ENCODE measurements around the gene SEC14L6. TPM values are rescaled to one million over a fixed set of nuclear protein-coding genes. Genes with fewer than 3 reads are reported as not detected.

The SEC14L6 gene
- total RNA-seq, 2 donors from 2014 or later, result 1.6 to 2.1 TPM

DNA sequence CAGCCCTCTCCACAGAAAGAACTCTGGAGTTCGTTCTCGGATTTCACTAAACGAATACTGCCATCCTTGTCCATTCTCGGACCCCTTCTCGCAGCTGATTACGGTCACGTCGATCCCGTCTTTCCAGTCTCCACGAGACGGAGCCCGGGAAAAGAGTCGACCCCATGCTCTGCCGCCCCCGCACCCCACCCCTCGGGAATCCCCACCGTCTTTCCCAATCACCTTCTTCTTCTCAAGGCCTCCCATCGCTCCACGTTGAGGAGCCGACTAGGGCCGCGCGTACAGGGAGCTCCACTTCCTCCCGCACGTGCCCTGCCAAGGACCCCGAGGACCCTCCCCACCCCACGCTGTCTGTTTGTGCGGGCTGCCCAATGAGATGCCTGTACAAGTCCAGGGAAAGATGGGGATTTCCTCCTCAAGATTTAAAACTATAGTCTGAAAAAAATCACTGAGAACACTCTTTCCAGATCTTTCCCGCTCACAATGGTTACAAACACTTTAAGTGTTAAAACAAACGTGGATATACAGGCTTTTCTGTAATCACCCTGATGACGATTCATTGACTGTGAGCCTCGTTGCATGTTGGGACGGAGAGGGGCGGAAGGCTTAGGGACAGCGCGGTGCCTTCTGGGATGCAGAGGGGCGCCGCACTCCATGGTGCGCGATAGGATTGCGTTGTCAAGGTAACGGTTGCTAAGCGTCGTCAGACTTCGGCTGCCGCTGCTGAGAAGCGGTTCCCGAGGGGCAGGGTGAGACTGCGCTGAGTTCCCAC lies 45.2 kb upstream of the SEC14L6 start, which contains the start of gene PES1:
TSS of gene PES1 (minus strand) at position 323 of the 772 bp plus-strand sequence. CDS start at position 246, 77 bp downstream.
- peak within 1 kb of the TSS; percentile 97 for H3K27ac ChIP-seq (ENCODE audit: low read depth, low read length)
- DNase-seq, result peak; percentile 97
- H3K4me1 Mint-ChIP-seq, result peaks cover 7% of the 10 kb centered on the region

DNA sequence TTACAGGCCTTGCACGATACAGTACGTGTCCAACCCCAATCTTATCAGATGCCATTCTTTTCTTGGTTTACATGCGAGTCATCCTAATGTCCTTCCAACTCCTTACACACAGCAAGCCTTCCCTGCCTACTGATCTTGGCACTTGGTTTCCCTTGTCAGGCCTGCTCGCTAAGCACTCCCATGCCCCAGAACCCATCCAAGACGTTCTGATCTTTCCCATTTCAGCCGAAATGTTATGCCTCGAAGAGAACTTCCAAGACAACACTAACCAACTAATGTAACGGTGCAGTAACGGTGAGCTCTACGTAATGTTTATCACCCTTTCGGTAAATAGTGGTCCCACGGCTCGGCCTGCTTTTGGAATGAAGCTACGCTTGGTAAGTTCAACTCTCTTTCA lies 44.6 kb upstream of the SEC14L6 start:
- Histone ChIP-seq H3K4me3 (ENCODE audit: low read length) (peak overlapping the region; percentile 99), H3K9me3 (ENCODE audit: control insufficient read depth, low read length) (no peaks in the 10 kb centered on the region), H3K4me1 (ENCODE audit: control insufficient read depth, insufficient read depth, low read length) (no peaks in the 10 kb centered on the region), H3K36me3 (ENCODE audit: control insufficient read depth, insufficient read depth, low read length) (peaks cover 38% of the 10 kb centered on the region), H3K9ac (ENCODE audit: extremely low read depth, low read length, poor library complexity, severe bottlenecking) (peak overlapping the region; percentile 90), H3K27me3 (ENCODE audit: control insufficient read depth, insufficient read depth, low read length, poor library complexity, severe bottlenecking) (peaks cover 20% of the 10 kb centered on the region), H3K27ac (ENCODE audit: low read depth, low read length) (peak overlapping the region; percentile 29)
- Mint-ChIP-seq H3K36me3 (ENCODE audit: low read depth) (peaks cover 30% of the 10 kb centered on the region), H3K4me1 (peaks cover 7% of the 10 kb centered on the region), H3K9me3 (no peaks in the 10 kb centered on the region), H3K27me3 (ENCODE audit: insufficient read depth) (peaks cover 20% of the 10 kb centered on the region), H3K4me3 (no peak overlapping the region), H3K27ac (no peak overlapping the region)
- DNase-seq, result no peak
- WGBS, 2 experiments (ENCODE audit: insufficient coverage in 1 of 2, insufficient read length in 1 of 2), result 5 to 9% methylated on average over 14 of the region's 14 CpGs
- TF ChIP-seq, protein P1, sequence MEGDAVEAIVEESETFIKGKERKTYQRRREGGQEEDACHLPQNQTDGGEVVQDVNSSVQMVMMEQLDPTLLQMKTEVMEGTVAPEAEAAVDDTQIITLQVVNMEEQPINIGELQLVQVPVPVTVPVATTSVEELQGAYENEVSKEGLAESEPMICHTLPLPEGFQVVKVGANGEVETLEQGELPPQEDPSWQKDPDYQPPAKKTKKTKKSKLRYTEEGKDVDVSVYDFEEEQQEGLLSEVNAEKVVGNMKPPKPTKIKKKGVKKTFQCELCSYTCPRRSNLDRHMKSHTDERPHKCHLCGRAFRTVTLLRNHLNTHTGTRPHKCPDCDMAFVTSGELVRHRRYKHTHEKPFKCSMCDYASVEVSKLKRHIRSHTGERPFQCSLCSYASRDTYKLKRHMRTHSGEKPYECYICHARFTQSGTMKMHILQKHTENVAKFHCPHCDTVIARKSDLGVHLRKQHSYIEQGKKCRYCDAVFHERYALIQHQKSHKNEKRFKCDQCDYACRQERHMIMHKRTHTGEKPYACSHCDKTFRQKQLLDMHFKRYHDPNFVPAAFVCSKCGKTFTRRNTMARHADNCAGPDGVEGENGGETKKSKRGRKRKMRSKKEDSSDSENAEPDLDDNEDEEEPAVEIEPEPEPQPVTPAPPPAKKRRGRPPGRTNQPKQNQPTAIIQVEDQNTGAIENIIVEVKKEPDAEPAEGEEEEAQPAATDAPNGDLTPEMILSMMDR (conservative IDR thresholded peaks at IDR 0.05), result no peak

More for the DNA sequence above, 45.2 kb upstream of the SEC14L6 start, which contains the start of gene PES1:
- Histone ChIP-seq H3K4me1 (ENCODE audit: control insufficient read depth, insufficient read depth, low read length) (no peaks in the 10 kb centered on the region), H3K9ac (ENCODE audit: extremely low read depth, low read length, poor library complexity, severe bottlenecking) (peak within 1 kb of the TSS; percentile 90), H3K27me3 (ENCODE audit: control insufficient read depth, insufficient read depth, low read length, poor library complexity, severe bottlenecking) (peaks cover 20% of the 10 kb centered on the region), H3K36me3 (ENCODE audit: control insufficient read depth, insufficient read depth, low read length) (peaks cover 32% of the 10 kb centered on the region), H3K9me3 (ENCODE audit: control insufficient read depth, low read length) (no peaks in the 10 kb centered on the region), H3K4me3 (ENCODE audit: low read length) (peak within 1 kb of the TSS; percentile 99)
- H3K36me3 Mint-ChIP-seq (ENCODE audit: low read depth), result peaks cover 25% of the 10 kb centered on the region
- WGBS, 2 experiments (ENCODE audit: insufficient coverage in 1 of 2, insufficient read length in 1 of 2), result 0 to 1% methylated on average over 30 to 49 of the region's 49 CpGs
- H3K9me3 Mint-ChIP-seq, result no peaks in the 10 kb centered on the region
- peaks cover 20% of the 10 kb centered on the region for H3K27me3 Mint-ChIP-seq (ENCODE audit: insufficient read depth)
- TF ChIP-seq, protein P1 (conservative IDR thresholded peaks at IDR 0.05), result no peak
- H3K4me3 Mint-ChIP-seq, result no peak within 1 kb of the TSS
- H3K27ac Mint-ChIP-seq, result no peak within 1 kb of the TSS

DNA sequence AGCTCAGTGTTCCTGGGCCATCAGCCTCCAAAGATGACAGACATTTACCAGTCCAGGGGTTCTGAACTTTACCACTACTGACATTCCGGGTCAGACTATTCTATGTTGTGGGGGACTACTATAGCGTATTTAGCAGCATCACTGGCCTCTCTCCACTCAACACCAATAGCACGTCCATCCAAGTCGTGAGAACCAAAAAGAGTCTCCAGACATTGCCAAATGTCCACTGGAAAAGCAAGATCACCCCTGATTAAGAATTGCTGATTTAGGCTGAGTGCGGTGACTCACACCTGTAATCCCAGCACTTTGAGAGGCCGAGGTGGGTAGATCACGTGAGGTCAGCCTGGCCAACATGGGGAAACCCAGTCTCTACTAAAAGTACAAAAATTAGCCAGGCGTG lies 39.9 kb upstream of the SEC14L6 start:
- no peaks in the 10 kb centered on the region for H3K4me1 Mint-ChIP-seq
- H3K27me3 ChIP-seq (ENCODE audit: control insufficient read depth, insufficient read depth, low read length, poor library complexity, severe bottlenecking), result no peaks in the 10 kb centered on the region
- H3K9me3 Mint-ChIP-seq, result no peaks in the 10 kb centered on the region
- no peaks in the 10 kb centered on the region for H3K27me3 Mint-ChIP-seq (ENCODE audit: insufficient read depth)
- H3K4me3 ChIP-seq (ENCODE audit: low read length), result no peak overlapping the region
- H3K4me1 ChIP-seq (ENCODE audit: control insufficient read depth, insufficient read depth, low read length), result no peaks in the 10 kb centered on the region
- H3K4me3 Mint-ChIP-seq, result no peak overlapping the region
- no peak overlapping the region for H3K9ac ChIP-seq (ENCODE audit: extremely low read depth, low read length, poor library complexity, severe bottlenecking)
- DNase-seq, result no peak
- peaks cover 72% of the 10 kb centered on the region for H3K36me3 ChIP-seq (ENCODE audit: control insufficient read depth, insufficient read depth, low read length)
- no peaks in the 10 kb centered on the region for H3K9me3 ChIP-seq (ENCODE audit: control insufficient read depth, low read length)
- H3K36me3 Mint-ChIP-seq (ENCODE audit: low read depth), result peaks cover 58% of the 10 kb centered on the region
- TF ChIP-seq, protein P1 (conservative IDR thresholded peaks at IDR 0.05), result no peak
- H3K27ac ChIP-seq (ENCODE audit: low read depth, low read length), result no peak overlapping the region
- no peak overlapping the region for H3K27ac Mint-ChIP-seq
- WGBS, 2 experiments (ENCODE audit: insufficient coverage in 1 of 2, insufficient read length in 1 of 2), result 95% methylated on average over 8 of the region's 8 CpGs
